ENCODE data around the gene DAAM1.
A peak's percentile ranks its signal among the peaks of the same experiment; 100 is the strongest.

Gene DAAM1

DNA sequence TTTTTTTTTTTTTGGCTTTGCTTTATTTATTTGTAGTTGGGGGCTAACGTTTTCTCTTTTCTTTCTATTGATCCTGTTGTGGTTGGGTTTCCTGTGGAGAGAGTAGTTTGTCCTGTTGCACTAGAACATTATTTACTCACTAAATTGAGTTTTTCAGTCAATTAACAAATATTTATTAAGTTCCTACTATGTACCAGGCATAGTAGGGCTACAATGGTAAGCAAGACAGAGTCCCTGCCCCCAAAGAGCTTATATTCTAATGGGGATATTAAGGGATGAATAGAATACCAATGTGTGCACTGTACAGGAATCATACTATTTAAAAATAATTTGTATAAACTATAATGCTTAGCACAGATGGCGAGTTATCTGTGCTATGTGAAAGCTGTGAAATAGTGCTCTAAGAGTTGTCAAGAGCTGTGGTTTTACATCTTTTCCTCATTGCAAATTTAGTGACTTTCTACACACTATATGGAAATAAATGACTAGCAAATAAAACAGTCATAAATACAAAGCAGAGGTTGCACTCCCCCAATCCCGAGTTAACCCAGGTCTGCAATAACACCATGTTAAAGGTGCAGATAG is 181.8 kb downstream of the DAAM1 start:
- no peaks in the 10 kb centered on the region for H3K36me3 ChIP-seq (ENCODE audit: control insufficient read depth, insufficient read depth, low read length)
- TF ChIP-seq, protein P1, sequence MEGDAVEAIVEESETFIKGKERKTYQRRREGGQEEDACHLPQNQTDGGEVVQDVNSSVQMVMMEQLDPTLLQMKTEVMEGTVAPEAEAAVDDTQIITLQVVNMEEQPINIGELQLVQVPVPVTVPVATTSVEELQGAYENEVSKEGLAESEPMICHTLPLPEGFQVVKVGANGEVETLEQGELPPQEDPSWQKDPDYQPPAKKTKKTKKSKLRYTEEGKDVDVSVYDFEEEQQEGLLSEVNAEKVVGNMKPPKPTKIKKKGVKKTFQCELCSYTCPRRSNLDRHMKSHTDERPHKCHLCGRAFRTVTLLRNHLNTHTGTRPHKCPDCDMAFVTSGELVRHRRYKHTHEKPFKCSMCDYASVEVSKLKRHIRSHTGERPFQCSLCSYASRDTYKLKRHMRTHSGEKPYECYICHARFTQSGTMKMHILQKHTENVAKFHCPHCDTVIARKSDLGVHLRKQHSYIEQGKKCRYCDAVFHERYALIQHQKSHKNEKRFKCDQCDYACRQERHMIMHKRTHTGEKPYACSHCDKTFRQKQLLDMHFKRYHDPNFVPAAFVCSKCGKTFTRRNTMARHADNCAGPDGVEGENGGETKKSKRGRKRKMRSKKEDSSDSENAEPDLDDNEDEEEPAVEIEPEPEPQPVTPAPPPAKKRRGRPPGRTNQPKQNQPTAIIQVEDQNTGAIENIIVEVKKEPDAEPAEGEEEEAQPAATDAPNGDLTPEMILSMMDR (IDR thresholded peaks at IDR 0.05) = no peak
- no peak overlapping the region for H3K9ac ChIP-seq
- no peaks in the 10 kb centered on the region for H3K9me3 ChIP-seq (ENCODE audit: control insufficient read depth, low read length)
- no peak overlapping the region for H3K27ac ChIP-seq
- H3K79me2 ChIP-seq = no peaks in the 10 kb centered on the region
- H3K4me2 ChIP-seq (ENCODE audit: low read length) = no peak overlapping the region
- no peak overlapping the region for H3K4me3 ChIP-seq (ENCODE audit: low read depth, low read length)
- peaks cover 14% of the 10 kb centered on the region for H3K4me1 ChIP-seq
- H2AFZ ChIP-seq = no peak overlapping the region
- no peaks in the 10 kb centered on the region for H3K27me3 ChIP-seq (ENCODE audit: control insufficient read depth, insufficient read depth, low read length)

DNA sequence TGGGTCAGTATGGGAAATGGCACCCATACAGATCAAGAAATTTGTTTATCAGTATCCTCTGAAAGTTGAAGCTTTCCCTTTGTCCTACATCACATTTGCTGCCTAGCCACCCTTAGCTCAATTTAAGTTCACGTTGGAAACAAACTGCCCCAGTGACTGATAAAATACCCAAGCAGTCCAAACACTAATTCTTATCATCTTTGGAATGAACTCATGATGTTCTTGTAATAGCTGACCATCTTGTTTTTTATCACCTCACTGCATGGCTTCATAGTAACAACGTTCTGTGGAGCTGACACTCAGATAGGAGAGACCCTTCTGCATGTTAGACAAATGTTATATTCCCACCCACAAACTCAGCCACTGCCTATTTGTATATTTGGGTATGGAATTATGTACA is 183.3 kb downstream of the DAAM1 start:
- no peak overlapping the region for H3K9ac ChIP-seq
- no peaks in the 10 kb centered on the region for H3K79me2 ChIP-seq
- H3K4me2 ChIP-seq (ENCODE audit: low read length) = no peak overlapping the region
- H3K27ac ChIP-seq = peak overlapping the region; percentile 8
- TF ChIP-seq, protein P1 (IDR thresholded peaks at IDR 0.05) = no peak
- H3K27me3 ChIP-seq (ENCODE audit: control insufficient read depth, insufficient read depth, low read length) = no peaks in the 10 kb centered on the region
- H3K4me3 ChIP-seq (ENCODE audit: low read depth, low read length) = no peak overlapping the region
- no peak overlapping the region for H2AFZ ChIP-seq
- H3K36me3 ChIP-seq (ENCODE audit: control insufficient read depth, insufficient read depth, low read length) = no peaks in the 10 kb centered on the region
- peaks cover 16% of the 10 kb centered on the region for H3K4me1 ChIP-seq
- no peaks in the 10 kb centered on the region for H3K9me3 ChIP-seq (ENCODE audit: control insufficient read depth, low read length)

DNA sequence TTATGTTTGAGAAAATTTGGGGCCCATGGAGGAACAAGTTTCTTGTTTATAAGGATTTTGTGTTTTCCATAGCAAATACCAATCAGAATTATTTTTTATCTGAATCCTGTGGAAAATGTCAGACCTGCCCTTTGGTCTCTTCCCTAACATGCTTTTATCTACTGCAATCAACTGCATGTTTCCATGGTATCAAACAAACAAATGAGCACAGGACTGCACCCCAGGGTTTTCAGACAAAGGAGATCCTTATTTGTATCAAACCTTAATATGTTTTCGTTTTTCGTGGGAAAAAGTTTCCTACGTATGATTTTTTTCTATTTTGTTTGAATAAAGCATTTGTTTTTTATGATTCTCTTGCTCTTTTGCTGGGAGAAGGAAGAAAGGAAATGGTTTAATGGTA is 185.6 kb downstream of the DAAM1 start:
- Histone ChIP-seq H3K9ac (no peak overlapping the region), H2AFZ (no peak overlapping the region), H3K27ac (peak overlapping the region; percentile 47), H3K4me1 (peaks cover 25% of the 10 kb centered on the region), H3K36me3 (ENCODE audit: control insufficient read depth, insufficient read depth, low read length) (no peaks in the 10 kb centered on the region), H3K79me2 (no peaks in the 10 kb centered on the region), H3K27me3 (ENCODE audit: control insufficient read depth, insufficient read depth, low read length) (no peaks in the 10 kb centered on the region), H3K4me3 (ENCODE audit: low read depth, low read length) (no peak overlapping the region), H3K9me3 (ENCODE audit: control insufficient read depth, low read length) (no peaks in the 10 kb centered on the region), H3K4me2 (ENCODE audit: low read length) (no peak overlapping the region)
- TF ChIP-seq, protein P1 (IDR thresholded peaks at IDR 0.05) = no peak

DNA sequence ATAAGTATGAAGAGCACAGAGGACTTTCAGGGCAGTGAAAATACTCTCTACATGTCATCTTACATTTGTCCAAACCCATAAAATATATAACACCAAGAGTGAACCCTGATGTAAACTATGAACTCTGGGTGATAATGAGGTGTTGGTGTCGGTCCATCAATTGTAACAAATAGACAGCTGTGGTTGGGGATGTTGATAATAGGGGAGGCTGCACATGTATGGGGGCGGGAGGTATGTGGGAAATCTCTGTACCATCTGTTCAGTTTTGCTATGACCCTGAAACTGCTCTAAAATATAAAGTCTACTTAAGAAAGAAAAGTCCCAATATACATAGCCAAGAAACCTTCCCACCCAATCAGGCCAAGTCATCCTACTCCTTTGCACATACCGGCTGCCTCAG is 188.2 kb downstream of the DAAM1 start:
- Histone ChIP-seq H3K27ac (peak overlapping the region; percentile 21), H3K9ac (no peak overlapping the region), H3K79me2 (no peaks in the 10 kb centered on the region), H2AFZ (peak overlapping the region; percentile 19), H3K27me3 (ENCODE audit: control insufficient read depth, insufficient read depth, low read length) (no peaks in the 10 kb centered on the region), H3K4me3 (ENCODE audit: low read depth, low read length) (no peak overlapping the region), H3K36me3 (ENCODE audit: control insufficient read depth, insufficient read depth, low read length) (no peaks in the 10 kb centered on the region), H3K9me3 (ENCODE audit: control insufficient read depth, low read length) (no peaks in the 10 kb centered on the region), H3K4me1 (peaks cover 22% of the 10 kb centered on the region), H3K4me2 (ENCODE audit: low read length) (no peak overlapping the region)
- TF ChIP-seq, protein P1 (IDR thresholded peaks at IDR 0.05) = no peak

DNA sequence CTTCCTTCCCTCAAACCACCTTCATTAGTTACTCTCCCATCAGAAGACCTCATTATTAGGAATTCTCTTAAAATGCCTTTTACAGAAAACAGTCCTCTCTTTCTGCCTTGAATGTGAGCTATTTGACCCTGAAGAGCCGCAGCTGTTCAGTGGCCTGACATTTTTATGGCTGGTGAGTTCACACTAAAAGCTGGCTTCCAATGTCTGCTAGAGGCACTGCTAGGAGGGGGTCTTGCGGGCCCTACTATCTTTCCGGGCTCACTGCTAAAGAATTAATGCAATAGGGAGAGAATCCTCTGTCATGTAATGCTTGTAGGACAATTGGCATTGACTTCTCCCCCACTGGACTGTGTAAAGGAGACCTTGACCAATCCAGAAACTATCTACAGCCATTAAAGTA is 189.0 kb downstream of the DAAM1 start:
- Histone ChIP-seq H3K79me2 (no peaks in the 10 kb centered on the region), H3K36me3 (ENCODE audit: control insufficient read depth, insufficient read depth, low read length) (no peaks in the 10 kb centered on the region), H3K27me3 (ENCODE audit: control insufficient read depth, insufficient read depth, low read length) (no peaks in the 10 kb centered on the region), H3K4me1 (peaks cover 15% of the 10 kb centered on the region), H3K4me2 (ENCODE audit: low read length) (no peak overlapping the region), H3K27ac (peak overlapping the region; percentile 21), H2AFZ (peak overlapping the region; percentile 71), H3K4me3 (ENCODE audit: low read depth, low read length) (no peak overlapping the region), H3K9me3 (ENCODE audit: control insufficient read depth, low read length) (no peaks in the 10 kb centered on the region), H3K9ac (no peak overlapping the region)
- TF ChIP-seq, protein P1 (IDR thresholded peaks at IDR 0.05) = no peak
